Calu3 (cell line): ENCODE results near the gene PLCH2. TPM values are rescaled to one million over a fixed set of nuclear protein-coding genes. Genes with fewer than 3 reads are reported as not detected.

Experiments used
- BruUV-seq: library from RNA; stranded (reverse); fragments of 400-500 nt; replicated peaks from 2 replicates; lab custom pipeline; 2021; lab: Mats Ljungman, UMichigan
- CTCF ChIA-PET: fragments of 300-600 bp; sonication (Branson Sonifier 250); formaldehyde crosslinking; loops from one replicate; lab custom pipeline; 2022; ENCODE audit warnings: antibody characterized with exemption; lab: Charles Lee
- DNase-seq: peaks from one replicate; pipeline ENCODE4 v3.0.0; 2022
- H3K27ac Mint-ChIP-seq: one replicate; pipeline ENCODE4 v1.8.0; 2022; ENCODE audit warnings: mixed read lengths; ENCODE audit not compliant: unreplicated experiment
- H3K27me3 Mint-ChIP-seq: one replicate; pipeline ENCODE4 v1.8.0; 2022; ENCODE audit warnings: mixed read lengths; ENCODE audit not compliant: unreplicated experiment
- H3K36me3 Mint-ChIP-seq: one replicate; pipeline ENCODE4 v1.8.0; 2022; ENCODE audit warnings: mild to moderate bottlenecking, moderate library complexity, mixed read lengths; ENCODE audit not compliant: insufficient read depth, unreplicated experiment
- H3K4me1 Mint-ChIP-seq: one replicate; pipeline ENCODE4 v1.8.0; 2022; ENCODE audit warnings: mild to moderate bottlenecking, low read depth, mixed read lengths; ENCODE audit not compliant: unreplicated experiment
- H3K4me3 Mint-ChIP-seq: one replicate; pipeline ENCODE4 v1.8.0; 2022; ENCODE audit warnings: mild to moderate bottlenecking, low read depth, moderate library complexity, mixed read lengths; ENCODE audit not compliant: unreplicated experiment
- H3K9me3 Mint-ChIP-seq: one replicate; pipeline ENCODE4 v1.8.0; 2022; ENCODE audit warnings: low read depth, mixed read lengths; ENCODE audit not compliant: unreplicated experiment
- intact Hi-C: fragments of 100-400 bp; cut with micrococcal nuclease; formaldehyde crosslinking; loops from one replicate; pipeline ENCODE4 v1.10.0; 2022; ENCODE audit not compliant: unreplicated experiment
- total RNA-seq: library from RNA; stranded (reverse); gene quantifications from 2 replicates; pipeline ENCODE4 v1.2.3, GENCODE V29; 2022
- TF ChIP-seq, protein P1 (sequence below): fragments of 200-600 bp; IDR thresholded peaks from one replicate; pipeline ENCODE4 v1.8.0; 2022; ENCODE audit warnings: antibody characterized with exemption; ENCODE audit not compliant: unreplicated experiment

The PLCH2 gene
- total RNA-seq, 1 experiment from 2014 or later = 3.1 TPM

DNA sequence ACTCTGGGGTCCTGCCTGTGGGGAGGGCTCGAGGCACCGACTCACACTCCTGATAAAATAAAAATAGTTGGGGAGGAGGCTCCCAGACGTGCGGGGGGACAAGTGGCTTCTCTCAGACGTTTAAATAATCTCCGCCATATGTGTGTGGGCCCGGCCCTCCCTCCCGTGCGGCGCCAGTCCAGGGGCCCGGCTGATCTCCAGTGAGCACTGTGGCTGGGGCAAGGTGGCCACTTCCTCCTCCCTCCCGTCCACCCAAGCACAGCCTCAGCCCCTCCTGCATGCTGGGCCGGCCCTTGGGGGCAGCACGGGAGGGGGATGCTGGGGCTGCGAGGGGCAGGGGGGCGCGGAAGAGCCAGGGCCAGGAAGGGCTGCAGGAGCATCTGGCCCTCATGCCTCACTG, 4.0 kb upstream of the PLCH2 start:
- CTCF ChIA-PET = no interaction called here
- no TSS peak for BruUV-seq
- DNase-seq = no peak
- Mint-ChIP-seq H3K4me3 (no peak overlapping the region), H3K27me3 (peaks cover 28% of the 10 kb centered on the region), H3K4me1 (no peaks in the 10 kb centered on the region), H3K9me3 (no peaks in the 10 kb centered on the region), H3K27ac (no peak overlapping the region), H3K36me3 (no peaks in the 10 kb centered on the region)
- intact Hi-C loops = no loop called here
- TF ChIP-seq, protein P1, sequence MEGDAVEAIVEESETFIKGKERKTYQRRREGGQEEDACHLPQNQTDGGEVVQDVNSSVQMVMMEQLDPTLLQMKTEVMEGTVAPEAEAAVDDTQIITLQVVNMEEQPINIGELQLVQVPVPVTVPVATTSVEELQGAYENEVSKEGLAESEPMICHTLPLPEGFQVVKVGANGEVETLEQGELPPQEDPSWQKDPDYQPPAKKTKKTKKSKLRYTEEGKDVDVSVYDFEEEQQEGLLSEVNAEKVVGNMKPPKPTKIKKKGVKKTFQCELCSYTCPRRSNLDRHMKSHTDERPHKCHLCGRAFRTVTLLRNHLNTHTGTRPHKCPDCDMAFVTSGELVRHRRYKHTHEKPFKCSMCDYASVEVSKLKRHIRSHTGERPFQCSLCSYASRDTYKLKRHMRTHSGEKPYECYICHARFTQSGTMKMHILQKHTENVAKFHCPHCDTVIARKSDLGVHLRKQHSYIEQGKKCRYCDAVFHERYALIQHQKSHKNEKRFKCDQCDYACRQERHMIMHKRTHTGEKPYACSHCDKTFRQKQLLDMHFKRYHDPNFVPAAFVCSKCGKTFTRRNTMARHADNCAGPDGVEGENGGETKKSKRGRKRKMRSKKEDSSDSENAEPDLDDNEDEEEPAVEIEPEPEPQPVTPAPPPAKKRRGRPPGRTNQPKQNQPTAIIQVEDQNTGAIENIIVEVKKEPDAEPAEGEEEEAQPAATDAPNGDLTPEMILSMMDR = no peak

DNA sequence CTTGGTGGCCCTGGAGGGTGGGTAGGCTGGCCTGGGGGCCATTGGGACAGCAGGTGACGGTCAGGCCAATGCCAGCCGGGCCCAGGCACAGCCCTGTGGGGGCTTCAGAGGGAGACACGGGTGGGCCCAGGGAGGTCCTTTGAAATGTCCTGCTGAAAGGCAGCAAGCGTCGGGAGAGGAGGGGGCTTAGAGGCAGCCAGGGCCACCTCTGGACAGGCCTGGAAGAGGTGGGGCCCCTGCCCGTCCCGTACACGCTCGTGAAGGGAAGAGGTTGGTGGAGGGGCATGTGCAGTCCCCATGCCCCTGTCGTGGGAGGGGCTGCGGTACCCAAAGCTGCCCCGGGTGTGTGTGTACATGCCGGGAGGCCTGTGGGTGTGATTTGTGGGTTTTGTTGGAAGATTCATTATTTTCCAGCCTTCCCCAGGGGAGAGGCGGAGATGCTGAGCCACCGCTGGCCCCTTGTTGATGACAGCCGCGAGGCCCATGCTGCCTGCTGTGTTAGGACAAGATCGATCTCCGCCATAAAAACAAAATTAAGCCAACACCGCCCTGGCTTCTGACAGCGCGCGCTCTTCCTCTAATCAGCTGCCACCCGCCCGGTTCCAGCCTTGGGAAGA, 3.4 kb upstream of the PLCH2 start:
- DNase-seq = no peak
- CTCF ChIA-PET = interaction anchor here (0.7 kb wide), 1 partner anchor 407 kb away, joined by 6 read pairs; no protein-coding TSS in a partner anchor
- no peak overlapping the region for H3K4me3 Mint-ChIP-seq
- no TSS peak for BruUV-seq
- peaks cover 28% of the 10 kb centered on the region for H3K27me3 Mint-ChIP-seq
- TF ChIP-seq, protein P1 = no peak
- H3K4me1 Mint-ChIP-seq = no peaks in the 10 kb centered on the region
- intact Hi-C loops = no loop called here
- H3K27ac Mint-ChIP-seq = no peak overlapping the region
- no peaks in the 10 kb centered on the region for H3K36me3 Mint-ChIP-seq
- no peaks in the 10 kb centered on the region for H3K9me3 Mint-ChIP-seq

DNA sequence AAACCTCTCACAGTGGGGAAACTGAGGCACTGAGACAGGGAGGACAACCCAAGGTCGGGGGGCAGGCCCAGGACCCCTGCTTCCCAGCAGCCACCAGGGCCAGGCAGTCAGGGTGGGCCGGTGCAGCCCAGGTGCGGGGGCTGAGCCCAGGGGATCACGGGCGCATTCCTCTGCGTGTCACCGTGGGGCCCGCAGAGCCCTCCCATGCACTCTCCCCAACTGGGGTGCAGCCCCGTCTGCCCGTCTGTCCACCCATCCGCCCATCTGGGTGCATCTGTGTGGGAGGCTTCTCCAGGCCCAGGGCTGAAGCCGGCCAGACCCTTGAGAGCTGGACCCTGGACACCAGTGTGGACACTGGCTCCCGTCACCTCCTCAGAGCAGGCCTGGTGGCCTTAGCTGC, 2.9 kb upstream of the PLCH2 start:
- BruUV-seq = no TSS peak

DNA sequence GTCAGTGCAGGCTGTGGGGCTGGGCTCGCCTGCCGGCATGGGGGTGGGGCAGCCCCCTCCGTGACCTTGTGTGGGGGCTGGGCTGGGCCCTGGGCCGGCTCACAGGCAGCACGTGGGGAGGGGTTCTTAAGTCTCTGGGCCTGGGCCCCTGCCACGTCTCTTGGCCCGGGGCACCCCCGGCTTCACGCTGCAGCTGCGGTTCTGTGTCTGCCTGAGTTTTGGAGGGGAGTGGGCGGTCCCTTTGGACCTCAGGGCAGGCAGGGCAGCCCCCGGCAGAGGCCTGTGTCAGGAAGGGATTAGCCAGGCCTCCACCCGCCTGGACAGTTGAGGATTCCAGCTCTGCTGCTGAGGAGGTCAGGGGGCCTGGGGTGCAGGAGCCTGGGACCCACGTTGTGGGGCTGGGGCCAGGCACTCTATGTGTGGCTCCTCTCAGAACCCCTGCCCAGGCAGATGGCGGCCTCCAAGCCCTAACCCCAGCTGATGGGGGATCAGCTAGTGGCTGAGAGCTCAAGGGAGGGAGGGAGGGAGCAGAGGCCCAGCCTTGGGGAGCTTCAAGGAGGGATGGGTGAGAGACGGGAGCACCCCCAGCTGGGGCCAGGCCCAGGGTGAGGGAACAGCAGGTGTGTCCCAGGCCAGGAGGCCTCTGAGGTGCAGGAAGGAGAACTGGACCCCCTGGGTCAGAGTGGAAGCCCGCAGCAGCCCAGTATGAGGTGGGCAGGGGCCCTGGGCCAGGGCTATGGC, 1.8 kb upstream of the PLCH2 start:
- CTCF ChIA-PET = no interaction called here
- no TSS peak for BruUV-seq
- Mint-ChIP-seq H3K4me3 (no peak overlapping the region), H3K4me1 (no peaks in the 10 kb centered on the region), H3K9me3 (no peaks in the 10 kb centered on the region), H3K36me3 (no peaks in the 10 kb centered on the region), H3K27me3 (peaks cover 28% of the 10 kb centered on the region), H3K27ac (no peak overlapping the region)
- DNase-seq = no peak
- intact Hi-C loops = no loop called here
- TF ChIP-seq, protein P1 = no peak

More for the DNA sequence above, 2.9 kb upstream of the PLCH2 start:
- no peak for DNase-seq
- Mint-ChIP-seq H3K9me3 (no peaks in the 10 kb centered on the region), H3K4me3 (no peak overlapping the region), H3K4me1 (no peaks in the 10 kb centered on the region), H3K27me3 (peaks cover 28% of the 10 kb centered on the region), H3K36me3 (no peaks in the 10 kb centered on the region), H3K27ac (no peak overlapping the region)
- TF ChIP-seq, protein P1 = no peak
- intact Hi-C loops = no loop called here
- CTCF ChIA-PET = interaction anchor here (0.7 kb wide), 1 partner anchor 407 kb away, joined by 6 read pairs; no protein-coding TSS in a partner anchor
